Sigmoid colon (tissue), 7 donors: ENCODE data around the gene FNIP1. TPM values are rescaled to one million over a fixed set of nuclear protein-coding genes. Genes with fewer than 3 reads are reported as not detected.
"Not testable (repeated sequence)": the region's sequence is repeated elsewhere in the genome, so short reads cannot be mapped to it uniquely, and the experiment has no call there.

Experiments
- DNase-seq: peaks from one replicate; pipeline ENCODE4 v3.0.0-alpha.2; 2019
- H3K27ac ChIP-seq, 4 donors: fragments of 200-600 bp; sonication (generic); one replicate each; pipeline ENCODE4 v1.5.1; 2016 to 2019; ENCODE audit warnings: mild to moderate bottlenecking in 1 of 4
- H3K27me3 ChIP-seq, 3 donors: fragments of 200-600 bp; sonication (generic); one replicate each; pipeline ENCODE4 v1.5.1; 2019; ENCODE audit warnings: mild to moderate bottlenecking in 1 of 3
- H3K36me3 ChIP-seq, 4 donors: fragments of 200-600 bp; sonication (generic); one replicate each; pipeline ENCODE4 v1.5.1; 2016 to 2019
- H3K4me1 ChIP-seq, 4 donors: fragments of 200-600 bp; sonication (generic); one replicate each; pipeline ENCODE4 v1.5.1; 2017 to 2019
- H3K4me3 ChIP-seq, 4 donors: fragments of 200-600 bp; sonication (generic); one replicate each; pipeline ENCODE4 v1.5.1; 2017 to 2019; ENCODE audit warnings: mild to moderate bottlenecking in 2 of 4, moderate library complexity in 1 of 4
- H3K9me3 ChIP-seq, 4 donors: fragments of 200-600 bp in 3 of 4; sonication (generic) in 3 of 4; one replicate each; pipeline versions ENCODE4 v1.5.1 to v1.6.1; 2013 to 2019
- CTCF ChIP-seq, 4 experiments: fragments of 450-650 bp in 3 of 4; fragments of 200-600 bp in 1 of 4; IDR thresholded peaks; one replicate each; pipeline ENCODE4 v1.5.1; 2016 to 2019; ENCODE audit warnings: antibody characterized with exemption in 4 of 4, mild to moderate bottlenecking in 3 of 4, moderate library complexity in 2 of 4
- EP300 ChIP-seq, 4 donors: sonication (generic); formaldehyde crosslinking; IDR thresholded peaks; one replicate each; pipeline ENCODE4 v1.6.1; 2017; ENCODE audit warnings: antibody characterized with exemption in 4 of 4
- POLR2A ChIP-seq, 2 donors: fragments of 450-650 bp; IDR thresholded peaks; one replicate each; pipeline ENCODE4 v1.6.1; 2016; ENCODE audit warnings: antibody characterized with exemption in 2 of 2, mild to moderate bottlenecking in 2 of 2, moderate library complexity in 2 of 2
- POLR2AphosphoS5 ChIP-seq, 4 donors: sonication (generic); formaldehyde crosslinking; IDR thresholded peaks; one replicate each; pipeline ENCODE4 v1.6.1; 2017; ENCODE audit warnings: antibody characterized with exemption in 4 of 4
- whole genome bisulfite sequencing, 2 donors: extraction: QIAGEN DNeasy Blood & Tissue Kit; methylation state at CpG; one replicate each; pipeline ENCODE4 v1.1.7; 2013; 5-methylcytosine and 5-hydroxymethylcytosine counted together
- intact Hi-C: fragments of 100-400 bp; cut with DNase I; formaldehyde crosslinking; loops from one replicate; pipeline ENCODE4 v1.15.1; 2023
- polyA plus RNA-seq, 3 donors: library from polyadenylated mRNA; stranded (reverse); fragments of 200-250 nt; gene quantifications; one replicate each; pipeline ENCODE4 v1.2.3, GENCODE V29; 2013
- total RNA-seq, 4 donors: library from RNA; depleted of rRNA; stranded (reverse); fragments of >200 nt; gene quantifications; one replicate each; pipeline ENCODE4 v1.1.0, GENCODE V29; 2016
- donor health status: healthy with polysubstance abuse.
- donor health status: Bipolar disorder and iron deficiency.
- donor health status: healthy.

Gene FNIP1
- total and polyA plus RNA-seq, 7 donors, result 3.6 to 74.4 (median 46.4) TPM

GRCh38 chr5:131679911-131680310 lies 116.9 kb downstream of the FNIP1 start:
- H3K36me3 ChIP-seq, result peaks cover 0 to 47% (median 10%) of the 10 kb centered on the region in 4 donors
- H3K4me3 ChIP-seq, result no peak overlapping the region
- H3K27ac ChIP-seq, result no peak overlapping the region
- intact Hi-C loops, result no loop called here
- peaks cover 0 to 21% (median 12%) of the 10 kb centered on the region in 4 donors for H3K4me1 ChIP-seq
- no peaks in the 10 kb centered on the region for H3K27me3 ChIP-seq
- no peaks in the 10 kb centered on the region for H3K9me3 ChIP-seq
- DNase-seq, result no peak
- TF ChIP-seq EP300 (IDR thresholded peaks at IDR 0.05) (no peak), POLR2AphosphoS5 (IDR thresholded peaks at IDR 0.05) (no peak), CTCF (IDR thresholded peaks at IDR 0.05) (no peak)
- WGBS, 2 donors, result 49 to 71% methylated on average over 1 of the region's 1 CpG

- DNase-seq, H3K27me3 ChIP-seq, H3K4me3 ChIP-seq, H3K9me3 ChIP-seq, intact Hi-C loops, H3K27ac ChIP-seq: not testable (repeated sequence)
- Histone ChIP-seq H3K36me3 (peaks cover 0 to 53% (median 10%) of the 10 kb centered on the region in 4 donors), H3K4me1 (peaks cover 0 to 30% (median 21%) of the 10 kb centered on the region in 4 donors)
- WGBS, 2 donors, result 95 to 97% methylated on average over 8 of the region's 10 CpGs
These were observed 118.5 kb downstream of the FNIP1 start for GRCh38 chr5:131678273-131678672.

- TF ChIP-seq POLR2AphosphoS5 (IDR thresholded peaks at IDR 0.05) (peak in 1 of 4 donors; percentile 12), EP300 (IDR thresholded peaks at IDR 0.05) (no peak), CTCF (IDR thresholded peaks at IDR 0.05) (no peak), POLR2A (IDR thresholded peaks at IDR 0.05) (no peak)
- WGBS, 2 donors, result 86 to 90% methylated on average over 3 of the region's 3 CpGs
- no peak for DNase-seq
- peaks cover 0 to 39% (median 30%) of the 10 kb centered on the region in 4 donors for H3K4me1 ChIP-seq
- no peak overlapping the region for H3K4me3 ChIP-seq
- H3K27ac ChIP-seq, result no peak overlapping the region
- H3K36me3 ChIP-seq, result peaks cover 0 to 49% (median 10%) of the 10 kb centered on the region in 4 donors
- no peaks in the 10 kb centered on the region for H3K9me3 ChIP-seq
- intact Hi-C loops, result no loop called here
- H3K27me3 ChIP-seq, result no peaks in the 10 kb centered on the region
These were observed 119.7 kb downstream of the FNIP1 start for GRCh38 chr5:131677115-131677514.

- Histone ChIP-seq H3K4me3 (no peak overlapping the region), H3K36me3 (peaks cover 0 to 57% (median 10%) of the 10 kb centered on the region in 4 donors), H3K9me3 (no peaks in the 10 kb centered on the region), H3K27ac (peak overlapping the region; percentile 76 to 90 (median 86)), H3K27me3 (no peaks in the 10 kb centered on the region), H3K4me1 (peaks cover 0 to 73% (median 60%) of the 10 kb centered on the region in 4 donors)
- intact Hi-C loops, result loop anchor here (2.0 kb wide), 2 partner anchors 38 to 124 kb away; partner anchors contain the start of genes FNIP1 and RAPGEF6
- 75 to 80% methylated on average over 6 of the region's 6 CpGs for WGBS, 2 donors
- DNase-seq, result no peak
- TF ChIP-seq POLR2A (IDR thresholded peaks at IDR 0.05), result no peak
- no peak for TF ChIP-seq CTCF (IDR thresholded peaks at IDR 0.05)
- no peak for TF ChIP-seq POLR2AphosphoS5 (IDR thresholded peaks at IDR 0.05)
- TF ChIP-seq EP300 (IDR thresholded peaks at IDR 0.05), result no peak
These were observed 124.0 kb downstream of the FNIP1 start for GRCh38 chr5:131672776-131673175.

GRCh38 chr5:131671994-131672655 lies 124.7 kb downstream of the FNIP1 start:
- no peak overlapping the region for H3K4me3 ChIP-seq
- H3K36me3 ChIP-seq, result peaks cover 0 to 55% (median 10%) of the 10 kb centered on the region in 4 donors
- intact Hi-C loops, result loop anchor here (2.0 kb wide), 2 partner anchors 37 to 125 kb away; partner anchors contain the start of genes FNIP1 and RAPGEF6
- H3K4me1 ChIP-seq, result peaks cover 0 to 70% (median 54%) of the 10 kb centered on the region in 4 donors
- H3K27ac ChIP-seq, result peak overlapping the region; percentile 76 to 90 (median 86)
- no peaks in the 10 kb centered on the region for H3K27me3 ChIP-seq
- WGBS, 2 donors, result 45 to 61% methylated on average over 2 of the region's 2 CpGs
- no peak for DNase-seq
- no peaks in the 10 kb centered on the region for H3K9me3 ChIP-seq
- TF ChIP-seq POLR2A (IDR thresholded peaks at IDR 0.05) (no peak), EP300 (IDR thresholded peaks at IDR 0.05) (peak; percentile 27 to 86 (median 81)), POLR2AphosphoS5 (IDR thresholded peaks at IDR 0.05) (peak; percentile 91 to 98 (median 96)), CTCF (IDR thresholded peaks at IDR 0.05) (no peak)
